Osteocyte (in vitro differentiated cells): ENCODE measurements around the gene IGFALS. TPM values are rescaled to one million over a fixed set of nuclear protein-coding genes. Genes with fewer than 3 reads are reported as not detected.

Source experiments
- DNase-seq: peaks from one replicate; pipeline ENCODE4 v3.0.0; 2021; ENCODE audit warnings: mixed read lengths; ENCODE audit not compliant: unreplicated experiment; ENCODE audit errors: extremely low spot score
- H3K27ac Mint-ChIP-seq: one replicate; pipeline ENCODE4 v1.8.0; 2021; ENCODE audit warnings: mild to moderate bottlenecking, mixed read lengths; ENCODE audit not compliant: unreplicated experiment
- H3K27me3 Mint-ChIP-seq: one replicate; pipeline ENCODE4 v1.8.0; 2021; ENCODE audit warnings: mixed read lengths; ENCODE audit not compliant: unreplicated experiment
- H3K36me3 Mint-ChIP-seq: one replicate; pipeline ENCODE4 v1.8.0; 2021; ENCODE audit warnings: mixed read lengths; ENCODE audit not compliant: unreplicated experiment
- H3K4me1 Mint-ChIP-seq: one replicate; pipeline ENCODE4 v1.8.0; 2021; ENCODE audit warnings: mixed read lengths; ENCODE audit not compliant: unreplicated experiment
- H3K4me3 Mint-ChIP-seq: one replicate; pipeline ENCODE4 v1.8.0; 2021; ENCODE audit warnings: mild to moderate bottlenecking, moderate library complexity, mixed read lengths; ENCODE audit not compliant: unreplicated experiment
- H3K9me3 Mint-ChIP-seq: one replicate; pipeline ENCODE4 v1.8.0; 2021; ENCODE audit warnings: mixed read lengths; ENCODE audit not compliant: unreplicated experiment
- total RNA-seq: library from RNA; stranded (reverse); gene quantifications from 2 replicates; pipeline ENCODE4 v1.2.1, GENCODE V29; 2021
- TF ChIP-seq, protein P1 (sequence below): fragments of 200-600 bp; sonication (generic); IDR thresholded peaks from 2 replicates; pipeline ENCODE4 v1.5.0; 2021; ENCODE audit warnings: antibody characterized with exemption, mild to moderate bottlenecking, moderate library complexity

Gene IGFALS
- total RNA-seq, 1 donor from 2014 or later = 0.43 TPM

DNA sequence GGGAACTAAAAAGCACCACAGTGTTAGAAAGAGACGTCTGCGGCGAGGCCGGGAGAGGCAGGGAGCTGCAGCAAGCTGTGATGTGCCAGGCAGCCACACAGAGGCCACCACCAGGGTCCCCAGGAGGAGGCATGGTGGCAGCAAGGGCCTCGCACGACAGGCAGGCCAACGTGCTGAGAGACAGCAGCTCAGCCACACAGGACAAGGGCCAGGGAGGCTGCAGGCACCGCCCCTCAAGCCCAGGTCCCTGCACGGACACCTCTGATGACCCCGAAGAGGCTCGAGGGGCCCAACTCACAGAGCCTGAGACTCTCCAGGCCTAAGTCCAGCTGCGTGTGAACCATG is 27.4 kb upstream of the IGFALS start:
- no peak overlapping the region for H3K4me3 Mint-ChIP-seq
- H3K4me1 Mint-ChIP-seq = peaks cover 17% of the 10 kb centered on the region
- H3K9me3 Mint-ChIP-seq = no peaks in the 10 kb centered on the region
- TF ChIP-seq, protein P1, sequence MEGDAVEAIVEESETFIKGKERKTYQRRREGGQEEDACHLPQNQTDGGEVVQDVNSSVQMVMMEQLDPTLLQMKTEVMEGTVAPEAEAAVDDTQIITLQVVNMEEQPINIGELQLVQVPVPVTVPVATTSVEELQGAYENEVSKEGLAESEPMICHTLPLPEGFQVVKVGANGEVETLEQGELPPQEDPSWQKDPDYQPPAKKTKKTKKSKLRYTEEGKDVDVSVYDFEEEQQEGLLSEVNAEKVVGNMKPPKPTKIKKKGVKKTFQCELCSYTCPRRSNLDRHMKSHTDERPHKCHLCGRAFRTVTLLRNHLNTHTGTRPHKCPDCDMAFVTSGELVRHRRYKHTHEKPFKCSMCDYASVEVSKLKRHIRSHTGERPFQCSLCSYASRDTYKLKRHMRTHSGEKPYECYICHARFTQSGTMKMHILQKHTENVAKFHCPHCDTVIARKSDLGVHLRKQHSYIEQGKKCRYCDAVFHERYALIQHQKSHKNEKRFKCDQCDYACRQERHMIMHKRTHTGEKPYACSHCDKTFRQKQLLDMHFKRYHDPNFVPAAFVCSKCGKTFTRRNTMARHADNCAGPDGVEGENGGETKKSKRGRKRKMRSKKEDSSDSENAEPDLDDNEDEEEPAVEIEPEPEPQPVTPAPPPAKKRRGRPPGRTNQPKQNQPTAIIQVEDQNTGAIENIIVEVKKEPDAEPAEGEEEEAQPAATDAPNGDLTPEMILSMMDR = no peak
- DNase-seq = no peak
- H3K27ac Mint-ChIP-seq = no peak overlapping the region
- no peaks in the 10 kb centered on the region for H3K27me3 Mint-ChIP-seq
- H3K36me3 Mint-ChIP-seq = peaks cover 4% of the 10 kb centered on the region

DNA sequence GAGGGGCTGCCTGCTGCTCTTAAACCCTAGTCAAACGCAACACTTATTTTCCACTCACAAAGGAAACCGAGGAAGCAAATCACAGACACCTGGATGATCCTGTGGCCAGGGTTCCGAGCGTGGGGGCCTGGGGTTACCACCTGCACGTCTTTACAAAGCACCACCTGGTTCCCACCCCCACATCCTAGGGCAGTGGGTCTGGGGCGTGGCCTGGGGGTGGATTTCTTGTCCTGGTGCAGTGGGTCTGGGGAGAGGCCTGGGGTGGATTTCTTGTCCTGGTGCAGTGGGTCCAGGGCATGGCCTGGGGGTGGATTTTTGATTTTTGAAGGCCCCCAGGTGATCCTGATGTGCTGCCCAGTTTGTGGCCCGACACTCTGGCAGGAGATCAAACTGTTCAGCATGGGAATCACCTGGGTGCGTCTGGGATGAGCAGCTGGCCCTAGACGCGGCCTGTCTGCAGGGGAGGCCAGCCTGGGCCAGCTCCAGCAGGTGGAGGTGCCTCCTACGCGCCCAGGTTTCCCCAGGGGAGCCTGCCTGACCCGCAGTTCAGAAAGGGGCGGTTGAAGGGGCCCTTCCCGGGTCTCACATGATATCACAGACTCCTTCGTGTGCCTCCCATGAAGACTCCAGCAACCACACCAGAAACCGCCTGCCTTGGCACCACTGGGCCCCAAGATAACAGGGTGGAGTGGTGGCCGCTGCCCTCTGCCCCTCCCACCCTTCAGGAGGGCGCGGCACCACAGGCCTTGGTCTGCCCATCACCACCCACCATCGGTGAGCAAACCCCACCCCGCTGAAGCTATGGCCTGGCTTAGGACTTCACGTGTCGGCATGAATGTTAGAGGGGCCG is 26.8 kb upstream of the IGFALS start:
- TF ChIP-seq, protein P1 = no peak

DNA sequence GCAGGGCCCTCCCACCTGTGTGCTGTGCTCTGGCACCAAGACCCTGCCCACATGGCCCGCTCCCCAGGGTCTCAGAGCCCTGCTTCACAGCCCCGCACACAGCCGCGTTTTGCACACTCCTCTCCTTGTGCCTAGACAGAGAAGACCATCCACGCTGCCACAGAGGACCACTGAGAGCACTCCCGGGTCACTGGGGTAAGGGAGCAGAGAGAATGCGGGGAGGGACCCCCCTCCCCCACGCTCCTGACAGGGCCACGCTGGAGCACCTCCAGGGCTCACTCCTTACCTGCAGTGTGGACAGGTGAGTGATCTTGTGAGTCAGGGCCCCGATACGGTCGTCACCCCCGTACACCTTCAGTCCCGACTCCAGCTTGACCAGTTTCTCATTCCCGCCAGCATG is 26.1 kb upstream of the IGFALS start:
- H3K4me1 Mint-ChIP-seq = peaks cover 10% of the 10 kb centered on the region
- H3K27ac Mint-ChIP-seq = no peak overlapping the region
- no peaks in the 10 kb centered on the region for H3K9me3 Mint-ChIP-seq
- TF ChIP-seq, protein P1 = no peak
- no peaks in the 10 kb centered on the region for H3K27me3 Mint-ChIP-seq
- DNase-seq = no peak
- peaks cover 7% of the 10 kb centered on the region for H3K36me3 Mint-ChIP-seq
- no peak overlapping the region for H3K4me3 Mint-ChIP-seq

More for the DNA sequence above, 26.8 kb upstream of the IGFALS start:
- H3K4me1 Mint-ChIP-seq = peaks cover 12% of the 10 kb centered on the region
- H3K27ac Mint-ChIP-seq = no peak overlapping the region
- no peaks in the 10 kb centered on the region for H3K9me3 Mint-ChIP-seq
- DNase-seq = no peak
- H3K36me3 Mint-ChIP-seq = peaks cover 6% of the 10 kb centered on the region
- no peak overlapping the region for H3K4me3 Mint-ChIP-seq
- no peaks in the 10 kb centered on the region for H3K27me3 Mint-ChIP-seq

DNA sequence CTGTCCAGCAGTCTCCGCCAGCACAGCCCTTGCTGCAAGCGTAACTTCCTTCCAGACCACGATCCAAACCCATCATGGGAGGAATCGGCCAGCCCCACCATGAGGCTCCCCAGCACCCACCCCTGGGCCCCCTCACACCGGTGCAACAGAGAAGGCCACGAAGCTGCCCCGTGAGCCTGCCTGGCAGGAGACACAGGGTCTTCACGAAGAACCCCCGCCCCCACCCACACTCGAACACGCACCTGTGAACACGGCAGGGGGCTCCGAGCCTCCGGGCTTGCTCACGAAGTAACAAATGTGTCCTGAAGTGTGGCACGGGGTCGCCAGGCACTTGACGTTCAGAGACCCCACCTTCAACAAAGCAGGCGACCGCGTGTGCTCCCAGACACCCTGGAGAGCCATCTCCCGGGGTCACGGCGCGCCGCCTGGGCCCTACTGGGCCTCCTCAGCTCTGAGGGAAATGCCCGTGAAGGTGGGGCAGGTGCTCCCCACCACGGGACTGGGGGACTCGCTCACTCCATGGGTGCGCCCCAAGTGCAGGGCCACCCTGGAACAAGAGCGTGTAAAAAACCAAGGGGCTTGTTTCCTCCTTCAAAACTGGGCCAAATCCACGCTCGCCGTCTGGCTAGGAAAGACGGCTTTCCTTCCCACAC is 25.5 kb upstream of the IGFALS start:
- Mint-ChIP-seq H3K4me1 (peaks cover 4% of the 10 kb centered on the region), H3K36me3 (peaks cover 7% of the 10 kb centered on the region), H3K9me3 (no peaks in the 10 kb centered on the region), H3K4me3 (no peak overlapping the region), H3K27me3 (no peaks in the 10 kb centered on the region), H3K27ac (no peak overlapping the region)
- TF ChIP-seq, protein P1 = no peak
- no peak for DNase-seq

DNA sequence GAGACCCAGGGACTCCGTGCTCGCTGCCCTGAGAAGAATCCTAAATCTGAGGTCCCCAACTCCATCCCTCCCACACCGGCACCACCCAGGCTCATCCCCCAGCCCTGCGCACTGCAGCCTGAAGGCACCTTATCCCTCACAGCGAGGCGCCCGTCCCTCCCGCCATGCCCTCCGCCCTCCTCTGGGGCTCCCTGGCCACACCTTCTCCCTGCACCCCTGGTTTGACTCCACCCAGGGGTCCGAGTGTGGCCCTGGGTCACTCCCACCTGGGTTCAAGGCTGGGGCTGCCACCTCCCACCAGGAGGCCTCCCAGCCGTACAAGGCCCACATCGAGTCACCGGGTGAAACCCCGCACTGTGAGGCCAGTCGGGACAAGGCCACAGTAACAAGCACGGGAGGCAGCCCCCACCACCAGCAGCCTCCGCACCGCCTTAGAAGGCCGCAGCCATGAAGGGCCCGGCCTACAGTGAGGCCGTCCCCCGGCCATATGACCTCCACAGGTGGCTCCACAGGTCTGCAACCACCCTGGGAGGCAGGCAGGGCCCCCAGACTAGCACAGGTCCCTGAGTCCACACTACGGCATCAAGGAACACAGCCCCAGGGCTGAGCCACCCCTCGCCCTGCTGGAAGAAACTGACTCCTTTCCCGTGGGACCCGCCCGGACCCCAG is 24.8 kb upstream of the IGFALS start:
- no peaks in the 10 kb centered on the region for H3K9me3 Mint-ChIP-seq
- no peak overlapping the region for H3K27ac Mint-ChIP-seq
- peaks cover 11% of the 10 kb centered on the region for H3K36me3 Mint-ChIP-seq
- no peaks in the 10 kb centered on the region for H3K27me3 Mint-ChIP-seq
- TF ChIP-seq, protein P1 = no peak
- H3K4me1 Mint-ChIP-seq = no peaks in the 10 kb centered on the region
- H3K4me3 Mint-ChIP-seq = no peak overlapping the region
- no peak for DNase-seq
